Measurements from ENCODE around the gene RBM15. TPM values are rescaled to one million over a fixed set of nuclear protein-coding genes. Genes with fewer than 3 reads are reported as not detected.

RBM15 gene
- total RNA-seq, 1 donor from 2014 or later: 19.0 TPM

GRCh38 chr1:110360431-110360830, 21.3 kb downstream of the RBM15 start:
- Mint-ChIP-seq H3K27ac (ENCODE audit: unreplicated experiment) (no peak overlapping the region), H3K4me1 (ENCODE audit: low read depth) (peaks cover 9% of the 10 kb centered on the region), H3K9me3 (ENCODE audit: low read depth) (no peaks in the 10 kb centered on the region), H3K27me3 (ENCODE audit: low read depth) (no peaks in the 10 kb centered on the region), H3K4me3 (ENCODE audit: unreplicated experiment) (no peak overlapping the region), H3K36me3 (ENCODE audit: low read depth) (peaks cover 17% of the 10 kb centered on the region)
- no peak for DNase-seq (ENCODE audit: low spot score)
- no peak for TF ChIP-seq CTCF (IDR thresholded peaks at IDR 0.05)

- H3K36me3 Mint-ChIP-seq (ENCODE audit: low read depth): peaks cover 14% of the 10 kb centered on the region
- no peak for TF ChIP-seq CTCF (IDR thresholded peaks at IDR 0.05)
- H3K27ac Mint-ChIP-seq (ENCODE audit: unreplicated experiment): no peak overlapping the region
- H3K27me3 Mint-ChIP-seq (ENCODE audit: low read depth): no peaks in the 10 kb centered on the region
- H3K4me1 Mint-ChIP-seq (ENCODE audit: low read depth): no peaks in the 10 kb centered on the region
- no peak for DNase-seq (ENCODE audit: low spot score)
- H3K9me3 Mint-ChIP-seq (ENCODE audit: low read depth): no peaks in the 10 kb centered on the region
- no peak overlapping the region for H3K4me3 Mint-ChIP-seq (ENCODE audit: unreplicated experiment)
Measured at GRCh38 chr1:110361856-110362255, 22.7 kb downstream of the RBM15 start.

- no peaks in the 10 kb centered on the region for H3K4me1 Mint-ChIP-seq (ENCODE audit: low read depth)
- no peak overlapping the region for H3K4me3 Mint-ChIP-seq (ENCODE audit: unreplicated experiment)
- H3K36me3 Mint-ChIP-seq (ENCODE audit: low read depth): peaks cover 12% of the 10 kb centered on the region
- no peak for TF ChIP-seq CTCF (IDR thresholded peaks at IDR 0.05)
- H3K9me3 Mint-ChIP-seq (ENCODE audit: low read depth): no peaks in the 10 kb centered on the region
- no peaks in the 10 kb centered on the region for H3K27me3 Mint-ChIP-seq (ENCODE audit: low read depth)
- no peak overlapping the region for H3K27ac Mint-ChIP-seq (ENCODE audit: unreplicated experiment)
- DNase-seq (ENCODE audit: low spot score): no peak
Measured at GRCh38 chr1:110364221-110364620, 25.0 kb downstream of the RBM15 start.

GRCh38 chr1:110370827-110371226, 31.6 kb downstream of the RBM15 start:
- Mint-ChIP-seq H3K27ac (ENCODE audit: unreplicated experiment) (peak overlapping the region; percentile 30), H3K4me1 (ENCODE audit: low read depth) (peaks cover 9% of the 10 kb centered on the region)
- no peak for DNase-seq (ENCODE audit: low spot score)

GRCh38 chr1:110375490-110375889, 36.3 kb downstream of the RBM15 start:
- Mint-ChIP-seq H3K4me3 (ENCODE audit: unreplicated experiment) (no peak overlapping the region), H3K4me1 (ENCODE audit: low read depth) (peaks cover 11% of the 10 kb centered on the region), H3K27me3 (ENCODE audit: low read depth) (no peaks in the 10 kb centered on the region), H3K36me3 (ENCODE audit: low read depth) (peaks cover 18% of the 10 kb centered on the region), H3K27ac (ENCODE audit: unreplicated experiment) (no peak overlapping the region), H3K9me3 (ENCODE audit: low read depth) (no peaks in the 10 kb centered on the region)
- TF ChIP-seq CTCF (IDR thresholded peaks at IDR 0.05): no peak
- DNase-seq (ENCODE audit: low spot score): no peak

More at GRCh38 chr1:110370827-110371226, 31.6 kb downstream of the RBM15 start:
- Mint-ChIP-seq H3K4me3 (ENCODE audit: unreplicated experiment) (no peak overlapping the region), H3K27me3 (ENCODE audit: low read depth) (no peaks in the 10 kb centered on the region), H3K9me3 (ENCODE audit: low read depth) (no peaks in the 10 kb centered on the region), H3K36me3 (ENCODE audit: low read depth) (peaks cover 7% of the 10 kb centered on the region)
- no peak for TF ChIP-seq CTCF (IDR thresholded peaks at IDR 0.05)
